Measurements from ENCODE around the gene TAC1.
"Not testable (repeated sequence)": the region's sequence is repeated elsewhere in the genome, so short reads cannot be mapped to it uniquely, and the experiment has no call there.

The TAC1 gene

GRCh38 chr7:97731736-97732564, at the start of gene TAC1:
TAC1 (plus strand) TSS chr7:97732086; CDS start chr7:97732613, 527 bp downstream.
- no peak for DNase-seq (ENCODE audit: low read depth in 2 of 2)

- DNase-seq (ENCODE audit: low read depth in 2 of 2) = no peak
These were observed 45.9 kb upstream of the TAC1 start for GRCh38 chr7:97685952-97686351.

GRCh38 chr7:97693586-97693985, 38.3 kb upstream of the TAC1 start:
- no peak for DNase-seq (ENCODE audit: low read depth in 2 of 2)

GRCh38 chr7:97694355-97694754, 37.5 kb upstream of the TAC1 start:
- DNase-seq (ENCODE audit: low read depth in 2 of 2) = no peak

- no peak for DNase-seq (ENCODE audit: low read depth in 2 of 2)
These were observed 34.5 kb upstream of the TAC1 start for GRCh38 chr7:97697396-97697795.

GRCh38 chr7:97722386-97722785, 9.5 kb upstream of the TAC1 start:
- DNase-seq (ENCODE audit: low read depth in 2 of 2) = no peak

- DNase-seq (ENCODE audit: low read depth in 2 of 2) = no peak
These were observed 834 bp downstream of the TAC1 start for GRCh38 chr7:97732565-97733275.

- DNase-seq (ENCODE audit: low read depth in 2 of 2) = no peak
These were observed 1.6 kb downstream of the TAC1 start for GRCh38 chr7:97733276-97734161.

GRCh38 chr7:97734255-97734654, 2.4 kb downstream of the TAC1 start:
- no peak for DNase-seq (ENCODE audit: low read depth in 2 of 2)

GRCh38 chr7:97735075-97735474, 3.2 kb downstream of the TAC1 start:
- DNase-seq (ENCODE audit: low read depth in 2 of 2) = no peak

- DNase-seq (ENCODE audit: low read depth in 2 of 2) = no peak
These were observed 16.6 kb downstream of the TAC1 start for GRCh38 chr7:97748482-97748881.

GRCh38 chr7:97751566-97751965, 19.7 kb downstream of the TAC1 start:
- no peak for DNase-seq (ENCODE audit: low read depth in 2 of 2)

GRCh38 chr7:97752215-97752614, 20.3 kb downstream of the TAC1 start:
- no peak for DNase-seq (ENCODE audit: low read depth in 2 of 2)

- DNase-seq (ENCODE audit: low read depth in 2 of 2) = no peak
These were observed 25.9 kb downstream of the TAC1 start for GRCh38 chr7:97757824-97758223.

GRCh38 chr7:97770850-97771249, 39.0 kb downstream of the TAC1 start:
- no peak for DNase-seq (ENCODE audit: low read depth in 2 of 2)

GRCh38 chr7:97771576-97771975, 39.7 kb downstream of the TAC1 start:
- no peak for DNase-seq (ENCODE audit: low read depth in 2 of 2)

GRCh38 chr7:97772045-97772901, 40.4 kb downstream of the TAC1 start:
- no peak for DNase-seq (ENCODE audit: low read depth in 2 of 2)

- not testable (repeated sequence) for DNase-seq (ENCODE audit: low read depth in 2 of 2)
These were observed 54.5 kb downstream of the TAC1 start for GRCh38 chr7:97786398-97786797.

Data from stimulated activated CD8-positive, alpha-beta memory T cell treated with anti-CD3 and anti-CD28 coated beads, Interleukin-7, amount 100 ng/mL, for 4 hours (primary cell).